RKO (cell line): ENCODE data around the gene ITGB6.
A peak's percentile ranks its signal among the peaks of the same experiment; 100 is the strongest.

Experiments used
- DNase-seq: peaks from one replicate; pipeline ENCODE4 v3.0.0-alpha.2; 2016; ENCODE audit warnings: low spot score

ITGB6 gene

DNA sequence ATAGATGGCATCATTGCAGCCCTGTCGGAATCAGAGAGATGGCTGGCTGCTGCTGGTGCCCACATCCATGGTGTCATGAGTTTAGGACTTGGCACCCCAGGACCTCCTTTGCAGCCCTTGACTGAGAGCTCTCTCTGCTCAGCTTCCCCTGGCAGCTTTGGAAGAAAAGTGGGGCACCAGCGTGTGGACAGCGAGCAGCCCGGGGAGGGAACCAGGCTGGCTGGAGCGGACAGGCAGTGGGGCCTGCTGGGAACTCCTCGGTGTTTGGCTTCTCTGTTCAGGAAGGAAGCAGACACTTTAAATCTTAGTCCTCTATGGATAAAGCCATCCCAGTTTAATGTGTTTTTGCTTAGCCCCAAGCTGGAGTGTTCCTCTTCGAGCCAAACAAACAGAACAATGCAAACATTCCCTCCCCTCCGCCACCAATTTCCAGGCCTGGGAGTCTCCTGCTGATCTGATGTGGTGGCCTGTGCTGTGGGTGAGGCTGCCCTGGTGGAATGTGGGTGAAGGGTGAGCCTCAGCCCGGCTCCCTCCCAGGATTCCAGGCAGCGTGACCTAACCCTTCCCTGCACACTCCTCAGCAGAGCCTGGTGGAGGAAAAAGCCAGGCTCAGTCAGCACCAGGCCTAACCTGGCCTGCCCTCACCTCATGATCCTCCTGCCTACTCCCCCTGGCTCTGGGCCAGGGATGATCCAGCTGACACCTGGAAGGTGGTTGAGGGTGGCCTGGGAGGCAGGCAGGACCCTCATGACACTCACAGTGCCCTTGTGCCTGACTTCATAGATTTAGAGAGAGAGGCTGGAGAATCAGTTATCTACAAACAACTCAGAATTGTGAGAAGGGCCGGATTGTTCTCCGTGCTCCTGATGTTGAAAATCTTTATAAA, 21.6 kb upstream of the ITGB6 start:
- no peak for DNase-seq

DNA sequence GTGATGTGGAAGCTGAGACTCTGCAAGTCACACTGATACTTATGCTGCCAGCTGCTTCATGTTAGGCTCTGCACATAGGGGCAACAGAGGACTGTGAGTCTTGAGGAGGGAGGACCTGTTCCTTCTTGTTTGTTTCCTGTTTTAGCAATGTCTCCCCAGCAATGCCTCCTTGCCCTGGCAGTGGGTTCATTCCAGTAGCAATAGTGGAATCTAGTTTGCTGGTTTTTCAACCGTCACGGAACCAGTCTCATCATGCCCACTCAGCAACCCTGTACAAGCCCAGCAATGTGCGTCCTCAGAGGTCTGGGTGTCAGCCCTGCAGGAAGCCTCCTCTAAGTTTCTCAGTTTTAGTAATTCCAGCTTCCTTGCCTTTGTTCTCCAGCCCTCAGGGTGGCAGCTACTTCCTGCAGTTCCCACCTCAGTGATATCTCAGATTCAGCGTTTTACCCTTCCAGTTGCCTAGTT, 20.5 kb upstream of the ITGB6 start:
- no peak for DNase-seq

DNA sequence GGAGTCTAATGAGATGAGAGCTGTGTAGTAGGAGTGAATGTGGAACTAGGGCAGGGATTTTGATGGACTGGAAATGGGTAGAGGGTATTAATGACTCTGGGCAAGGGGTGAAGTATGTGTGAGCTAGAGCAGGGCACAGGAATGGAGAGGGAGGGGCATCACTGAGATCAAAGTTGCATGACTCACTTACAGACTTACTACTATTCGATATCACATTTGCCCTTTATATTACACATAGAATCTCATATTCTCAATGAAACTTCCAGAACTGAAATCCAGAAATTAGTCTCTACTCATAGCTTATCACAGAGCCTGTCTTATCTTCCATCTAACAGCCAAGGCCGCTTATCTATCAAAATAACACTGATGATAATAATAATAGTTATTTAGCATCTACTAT, 20.0 kb upstream of the ITGB6 start:
- DNase-seq, result no peak

DNA sequence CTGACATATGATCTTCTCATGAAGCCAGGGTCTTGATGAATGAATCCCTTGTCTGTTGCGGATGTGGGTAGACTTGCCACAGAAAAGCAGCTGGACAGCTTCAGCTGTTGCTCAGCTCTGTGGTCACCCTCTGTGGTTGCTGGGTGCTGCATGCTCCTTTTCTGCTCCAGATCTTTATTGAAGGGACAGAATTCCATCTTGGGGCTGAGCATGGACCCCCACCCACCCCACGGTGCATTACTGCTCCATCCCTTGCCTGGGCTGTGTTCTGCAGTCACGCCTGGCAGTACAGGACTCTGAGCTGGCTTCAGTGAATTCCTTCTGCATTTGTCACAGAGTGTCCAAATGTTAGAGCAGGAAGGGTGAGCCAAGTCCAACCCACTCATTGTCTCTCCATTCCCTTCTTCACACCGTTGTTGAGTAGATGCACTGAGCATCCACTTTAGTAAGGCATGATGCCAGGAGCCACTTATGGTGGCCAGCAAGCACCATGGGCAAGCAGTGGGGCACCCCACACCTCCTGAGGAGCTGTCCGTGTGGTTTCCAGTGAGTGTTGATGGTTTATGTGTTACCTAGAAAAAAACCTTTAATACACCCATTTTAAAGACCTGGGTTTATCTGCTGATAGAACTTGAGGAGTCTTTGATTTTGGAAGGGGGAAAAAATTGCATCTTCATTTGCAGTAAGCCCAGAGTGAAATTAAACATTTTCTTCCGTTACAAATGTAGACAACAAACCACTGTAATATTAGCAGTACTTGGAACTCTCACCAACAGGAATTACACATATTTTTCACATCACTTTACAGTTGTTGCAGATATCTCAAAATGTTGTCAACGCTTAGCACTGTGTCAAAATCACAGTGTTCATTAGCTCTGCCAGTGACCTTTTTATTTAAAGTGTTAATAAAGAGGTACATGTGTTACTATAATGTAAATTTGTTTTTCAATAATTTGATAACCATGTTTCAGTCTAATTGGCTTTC, 14.7 kb upstream of the ITGB6 start:
- DNase-seq, result peak; percentile 65

DNA sequence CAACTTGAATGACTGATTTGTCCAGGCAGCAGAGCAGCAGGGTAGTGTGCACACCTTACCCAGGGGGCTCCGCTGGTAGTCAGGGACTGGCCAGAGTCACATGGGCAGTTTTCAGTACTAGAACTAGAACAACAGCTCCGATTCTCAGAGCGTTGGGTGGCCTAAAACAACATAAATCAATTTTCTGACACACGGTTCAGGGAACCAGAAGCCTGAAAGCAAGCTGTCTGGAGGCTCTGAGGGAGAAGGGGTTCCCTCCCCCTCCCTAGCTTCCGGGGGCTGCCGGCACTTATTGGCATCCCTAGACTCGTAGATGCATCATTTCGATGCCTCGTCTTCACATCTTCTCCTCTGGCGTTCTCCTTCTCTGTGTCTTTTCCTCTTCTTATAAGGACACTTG, 13.4 kb upstream of the ITGB6 start:
- no peak for DNase-seq

DNA sequence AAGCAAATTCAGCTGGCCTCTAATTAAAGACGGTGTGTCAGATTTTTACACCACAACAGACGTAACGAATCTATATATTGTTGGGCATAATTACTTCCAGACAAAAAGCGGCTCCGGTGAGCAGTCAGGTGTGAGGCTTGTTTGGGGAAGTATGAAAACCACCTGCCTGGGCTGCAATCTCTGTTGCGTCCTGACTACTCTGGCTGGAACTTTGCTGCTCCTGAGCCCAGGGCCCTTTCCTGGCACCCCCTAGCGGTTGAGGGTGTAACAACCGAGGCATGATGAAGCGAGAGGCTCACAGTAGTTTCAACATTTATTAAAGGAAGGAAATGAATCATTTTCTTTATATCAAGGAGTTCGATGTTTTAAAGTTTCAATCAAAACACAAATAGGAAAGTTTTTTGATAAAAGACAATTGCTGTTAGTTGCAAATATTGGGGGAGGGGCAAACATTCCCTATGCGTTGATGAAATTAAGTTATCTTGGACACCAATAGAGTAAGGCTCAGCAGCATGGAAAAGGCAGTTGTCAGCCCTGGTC, 10.6 kb upstream of the ITGB6 start:
- DNase-seq, result peak; percentile 57

DNA sequence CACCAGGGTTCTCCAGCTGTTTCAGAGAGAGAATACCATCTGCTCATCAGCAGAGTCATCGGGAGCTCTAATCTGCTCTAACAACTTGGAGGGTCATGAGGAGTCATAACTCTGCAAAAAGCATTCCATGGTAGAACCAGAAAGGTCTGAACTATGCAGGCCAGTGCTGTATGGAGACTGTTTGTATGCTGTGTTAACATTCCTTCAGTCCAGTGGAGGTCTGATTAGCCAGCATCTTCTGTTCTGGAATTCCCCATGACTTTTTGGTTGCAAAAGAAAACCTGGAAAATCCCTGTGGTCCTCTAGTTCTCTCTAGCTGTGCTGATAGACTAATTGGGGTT, 9.4 kb upstream of the ITGB6 start:
- DNase-seq, result no peak

DNA sequence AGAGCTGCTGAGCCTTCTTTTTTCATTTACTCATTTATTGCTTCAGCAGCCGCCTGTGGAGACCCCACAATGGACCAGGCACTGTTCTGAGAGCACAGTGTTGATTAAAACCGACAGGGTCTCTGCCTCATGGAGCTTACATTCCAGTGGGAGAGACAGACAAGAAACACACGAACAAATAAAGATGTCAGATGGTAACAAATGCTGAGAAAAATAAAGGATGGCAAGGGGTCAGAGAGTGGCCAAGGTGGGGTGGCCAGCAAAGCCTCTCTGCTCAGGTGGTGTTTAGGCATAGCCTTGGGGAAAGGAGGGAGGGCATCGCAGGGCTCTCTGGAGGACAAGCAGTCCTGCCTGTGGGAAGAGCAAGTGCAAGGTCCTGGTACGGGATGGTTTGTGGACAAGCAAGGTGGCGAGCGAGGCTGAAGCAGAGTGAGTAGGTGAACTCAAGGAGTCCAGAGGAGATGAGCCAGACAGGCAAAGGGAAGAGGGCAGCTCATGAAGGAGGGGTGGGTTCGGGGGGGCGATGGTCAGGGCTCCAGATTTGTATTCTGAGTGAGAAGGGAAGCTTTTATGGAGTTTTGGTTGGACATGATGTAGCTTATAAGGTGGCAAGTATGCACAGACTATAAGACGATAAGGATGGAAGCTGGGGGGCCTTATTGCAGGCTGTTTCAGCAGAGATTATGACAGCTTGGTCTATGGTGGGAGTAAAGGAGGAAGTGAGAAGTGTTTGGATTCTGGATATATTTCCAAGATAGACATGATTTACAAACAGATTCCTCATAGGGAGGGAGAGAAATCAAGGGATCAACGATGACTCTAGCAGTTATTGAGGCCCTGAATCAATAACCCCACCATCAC, 8.8 kb upstream of the ITGB6 start:
- no peak for DNase-seq

DNA sequence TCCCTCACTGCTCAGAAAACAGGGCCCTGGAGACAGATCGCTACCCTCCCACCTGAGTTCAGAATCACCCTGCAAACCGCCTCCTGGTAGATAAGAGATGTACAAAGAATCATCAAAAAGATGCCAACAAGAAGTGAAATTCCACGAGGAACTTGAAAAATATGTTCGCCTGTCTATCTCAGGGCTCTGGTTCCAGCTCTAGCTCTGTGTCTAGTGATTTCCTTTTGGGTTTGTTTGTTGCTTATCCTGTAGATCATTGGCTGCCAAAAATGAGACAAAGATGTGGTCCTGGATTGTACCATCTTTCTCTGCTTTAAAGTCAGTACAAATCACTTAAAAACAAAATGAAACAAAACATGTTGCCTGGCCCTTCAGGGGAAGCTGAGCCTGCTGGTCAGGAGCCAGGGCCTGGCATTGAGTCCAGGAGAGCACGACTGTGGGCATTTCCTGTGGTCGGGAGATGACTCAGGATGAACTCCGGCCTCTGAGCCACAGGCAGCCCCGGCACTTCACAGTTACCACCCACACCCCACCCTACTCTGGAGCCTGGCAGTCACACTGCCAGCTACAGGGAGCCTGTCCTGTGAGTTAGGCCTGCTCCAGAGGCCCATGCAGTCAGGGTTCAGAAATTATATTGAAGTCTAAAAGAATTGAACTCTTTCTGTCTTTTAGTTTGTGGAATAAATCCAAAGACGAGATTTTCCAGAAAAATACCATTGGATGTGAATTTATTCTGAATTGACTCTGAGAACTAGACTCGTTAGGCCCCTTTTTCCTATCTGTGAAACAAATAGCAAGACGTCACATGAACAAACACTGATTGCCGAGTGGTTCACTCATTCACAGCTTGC, 8.0 kb upstream of the ITGB6 start:
- peak; percentile 83 for DNase-seq

DNA sequence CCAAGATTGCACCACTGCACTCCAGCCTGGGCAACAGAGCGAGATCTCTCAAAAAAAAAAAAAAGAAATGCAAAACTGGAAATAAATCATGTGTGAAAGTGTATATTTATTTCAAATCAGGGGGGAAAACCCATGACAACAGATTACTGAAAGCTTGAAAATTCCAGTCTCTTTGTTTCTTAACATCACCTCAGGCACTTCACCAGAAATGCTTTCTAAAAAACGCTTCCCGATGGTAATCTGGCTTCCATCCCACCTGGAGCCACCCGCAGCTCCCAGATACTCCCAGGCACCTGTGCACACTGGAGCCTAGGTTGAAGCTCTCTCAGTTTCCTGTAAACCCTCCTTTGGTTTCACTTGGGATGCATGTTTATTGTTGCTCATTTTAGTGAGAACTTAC, 7.2 kb upstream of the ITGB6 start:
- DNase-seq, result no peak

DNA sequence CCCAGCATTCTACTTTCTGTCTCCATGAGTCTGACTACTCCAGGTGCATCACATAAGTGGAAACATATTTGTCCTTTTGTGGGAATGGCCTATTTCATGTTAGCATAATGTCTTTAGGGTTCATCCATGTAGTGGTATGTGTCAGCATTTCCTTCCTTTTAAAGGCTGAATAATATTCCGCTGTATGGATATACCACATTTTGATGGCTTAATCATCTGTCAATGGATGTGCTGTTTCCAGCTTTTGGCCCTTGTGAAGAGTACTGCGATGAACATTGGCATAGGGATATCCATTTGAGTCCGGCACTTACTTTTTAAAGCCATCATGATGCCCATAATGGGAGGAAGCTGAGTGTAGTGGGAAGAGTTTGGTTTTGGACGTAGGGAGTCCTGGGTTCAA, 6.4 kb upstream of the ITGB6 start:
- no peak for DNase-seq

DNA sequence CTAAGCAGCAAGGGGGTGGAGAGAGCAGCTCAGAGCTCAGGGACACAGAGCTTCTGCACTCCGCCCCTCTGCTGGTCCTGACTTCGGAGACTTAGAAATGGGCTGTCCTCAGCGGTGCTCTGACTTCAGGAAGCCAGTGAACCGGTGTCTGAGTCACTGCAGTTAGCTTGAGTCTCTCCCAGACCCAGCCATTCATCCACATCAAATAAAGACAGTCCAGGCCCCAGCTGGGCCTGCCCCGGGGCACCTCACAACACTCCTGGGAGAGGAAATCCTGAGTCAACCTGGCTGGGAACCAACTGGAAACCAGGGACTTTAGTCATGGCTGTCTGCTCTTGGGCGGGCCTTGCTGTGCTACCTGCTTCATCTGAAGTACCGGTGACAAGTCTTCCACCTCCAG, 5.4 kb upstream of the ITGB6 start:
- DNase-seq, result peak; percentile 77

DNA sequence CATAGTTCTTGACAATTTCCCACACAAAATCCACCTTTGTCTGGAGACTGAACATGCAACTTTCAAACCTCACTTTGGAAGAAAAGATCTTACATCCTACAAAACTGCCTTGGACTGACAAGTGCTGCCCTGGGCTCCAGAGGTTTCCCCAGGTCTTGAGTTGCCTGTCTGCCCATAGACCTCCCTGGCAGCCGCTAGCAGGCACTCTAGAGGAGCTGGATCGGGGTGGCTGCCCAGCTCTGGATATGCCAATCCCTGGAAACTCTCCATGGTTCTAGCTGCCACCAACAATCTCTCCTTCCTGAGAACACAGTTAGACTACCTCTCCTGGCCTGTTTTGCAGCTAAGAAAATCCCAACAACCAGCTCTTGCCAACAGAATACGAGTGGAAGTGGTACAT, 3.4 kb upstream of the ITGB6 start:
- no peak for DNase-seq

DNA sequence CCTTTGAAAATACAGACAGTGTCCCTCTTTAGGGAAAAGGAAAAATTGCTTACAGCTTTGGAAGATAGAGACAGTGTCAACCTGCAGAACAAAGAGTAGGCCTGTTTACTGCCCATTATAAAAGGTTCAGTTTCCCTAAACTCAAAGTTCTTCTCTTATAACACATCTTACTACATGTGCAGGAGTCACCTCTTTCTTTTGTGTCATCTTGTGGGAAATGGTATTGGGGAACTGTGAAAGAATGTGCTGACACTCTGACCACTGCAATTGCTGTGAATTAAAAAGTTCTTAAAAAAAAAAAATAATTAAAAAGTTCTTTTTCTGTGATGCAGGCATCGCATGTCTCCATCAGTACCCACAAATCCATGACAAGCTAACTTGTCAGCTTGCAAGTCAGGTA, 2.9 kb upstream of the ITGB6 start:
- no peak for DNase-seq

DNA sequence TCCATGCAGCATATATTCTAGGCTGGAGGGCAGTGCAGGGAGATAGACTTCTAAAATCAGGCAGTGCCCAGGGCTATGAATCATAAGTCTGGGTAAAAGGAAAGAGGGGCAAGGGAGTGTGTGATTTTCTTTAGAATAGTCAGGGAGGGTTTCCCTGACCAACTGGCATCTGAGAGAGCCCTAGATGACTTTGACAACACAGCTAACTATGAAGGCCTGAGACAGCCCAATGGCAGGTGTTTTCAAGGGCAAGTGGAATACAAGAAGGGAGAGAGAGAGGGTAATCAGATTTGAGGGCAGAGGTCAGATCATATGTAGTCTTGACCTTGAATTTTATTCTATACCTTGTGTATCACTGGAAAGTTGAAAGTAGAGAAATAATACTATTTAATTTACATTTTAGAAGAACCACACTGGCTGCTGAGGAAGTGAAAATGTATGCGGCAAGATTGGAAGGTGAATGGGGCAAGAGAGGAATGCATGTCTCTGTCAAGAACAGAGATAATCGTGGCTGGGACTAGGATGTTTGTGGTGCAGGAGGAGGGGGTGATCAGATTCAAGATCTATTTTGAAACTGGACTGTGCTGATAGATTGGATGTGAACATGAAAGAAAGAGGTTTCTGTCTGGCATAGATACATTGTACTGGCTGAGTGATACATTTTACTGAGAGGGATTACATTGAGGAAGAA, 1.9 kb upstream of the ITGB6 start:
- DNase-seq, result no peak

DNA sequence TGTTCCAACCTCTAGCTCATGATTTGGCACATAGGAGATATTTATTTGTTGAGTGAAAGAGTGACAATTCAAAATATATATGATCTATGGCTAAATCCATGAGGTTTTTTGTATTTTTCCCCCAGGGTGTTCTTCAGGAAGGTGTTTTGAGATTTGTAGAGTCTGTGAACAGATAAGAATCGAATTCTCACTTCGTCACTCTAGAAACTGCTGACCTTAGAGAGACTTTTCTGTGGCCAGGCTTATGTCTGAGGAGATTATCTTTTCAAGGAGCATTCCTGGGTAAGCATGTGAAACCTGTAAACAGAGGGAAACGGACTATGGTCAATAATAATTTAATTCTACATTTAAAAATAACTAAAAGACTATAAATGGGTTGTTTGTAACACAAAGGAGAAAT, 849 bp upstream of the ITGB6 start:
- no peak for DNase-seq

DNA sequence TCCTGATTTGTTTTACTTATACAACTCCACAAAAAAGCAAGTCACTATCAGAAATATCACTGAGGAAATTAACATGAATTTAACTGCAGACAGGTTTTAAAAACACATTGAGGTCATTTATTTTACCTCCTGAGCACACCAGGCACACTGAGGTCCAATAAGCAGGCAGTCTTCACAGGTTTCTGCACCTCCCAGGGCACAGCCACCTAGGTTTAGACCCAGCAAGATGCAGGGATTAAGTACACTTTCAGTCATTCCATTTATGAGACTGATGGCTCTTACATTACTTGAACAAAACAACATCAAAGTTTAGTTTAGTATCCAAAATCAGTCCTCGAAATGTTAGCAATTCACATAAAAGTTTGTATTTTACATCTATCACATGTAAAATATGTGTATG, 1.0 kb downstream of the ITGB6 start:
- no peak for DNase-seq

DNA sequence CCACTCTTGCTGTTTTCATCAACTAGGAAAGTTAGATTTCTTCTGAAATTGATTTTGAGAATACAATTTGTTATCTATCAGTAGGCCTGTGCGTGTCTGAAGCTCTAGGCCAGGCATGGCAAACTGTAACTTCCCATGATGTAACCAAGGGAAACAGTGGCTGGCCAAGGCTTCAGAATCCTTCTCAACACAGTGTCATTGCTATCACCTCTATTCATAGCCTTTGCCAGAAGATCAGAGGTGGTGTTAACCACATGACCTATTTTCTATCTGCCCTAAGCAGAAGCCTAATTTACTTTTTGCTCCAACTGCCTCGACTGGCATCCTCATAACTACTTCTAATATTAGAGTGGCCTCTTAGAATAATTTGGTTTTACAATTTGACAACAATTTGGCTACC, 2.5 kb downstream of the ITGB6 start:
- DNase-seq, result no peak

DNA sequence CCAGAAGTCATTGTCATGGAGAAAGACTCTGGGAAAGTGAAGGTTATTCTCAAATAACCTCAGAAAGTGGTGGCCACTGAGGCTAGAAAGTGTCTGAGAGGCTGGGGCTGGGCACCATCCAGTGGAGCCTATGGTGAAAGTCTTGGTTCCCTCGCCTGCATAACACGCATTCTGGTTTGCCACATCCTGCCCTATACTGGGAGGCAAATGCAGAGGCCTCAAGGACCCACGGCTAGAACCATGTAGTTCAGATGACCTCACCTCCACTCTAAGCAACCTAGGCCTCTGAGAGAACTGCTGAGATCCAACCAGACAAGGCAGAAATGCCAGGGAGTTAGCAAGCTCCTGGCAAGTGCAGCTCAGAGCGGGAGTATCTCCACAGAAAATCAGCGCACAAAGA, 5.1 kb downstream of the ITGB6 start:
- no peak for DNase-seq

DNA sequence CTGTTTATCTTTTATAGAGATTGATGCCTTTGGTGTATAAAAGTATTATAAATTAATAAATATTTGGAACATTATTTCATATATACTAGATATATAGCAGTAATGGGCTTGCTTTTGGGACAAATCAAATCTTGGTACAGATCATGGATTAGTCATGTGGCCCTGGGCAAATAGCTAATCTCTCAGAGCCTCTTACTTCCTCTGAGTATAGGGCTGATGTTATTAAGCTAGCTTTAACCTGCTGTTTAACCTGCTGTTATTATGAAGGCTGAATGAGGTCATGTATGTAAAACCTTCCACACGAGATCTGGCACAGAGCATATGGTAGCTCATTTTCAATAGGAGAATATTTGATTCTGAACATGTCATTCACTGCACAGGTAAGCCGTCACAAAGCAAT, 5.7 kb downstream of the ITGB6 start:
- no peak for DNase-seq
